IMR-90 (cell line): ENCODE data around the gene PPM1J. TPM values are rescaled to one million over a fixed set of nuclear protein-coding genes. Genes with fewer than 3 reads are reported as not detected.
A peak's percentile ranks its signal among the peaks of the same experiment; 100 is the strongest.

Experiments used
- ATAC-seq: fragments of 200-7000 bp; cut with Tn5 transposase; 2 replicates; pipeline ENCODE4 v1.9.1; 2020; ENCODE audit warnings: low read depth, mild to moderate bottlenecking, moderate library complexity
- BruUV-seq: library from RNA; stranded (reverse); fragments of 400-500 nt; replicated peaks from 2 replicates; lab custom pipeline; 2021; lab: Mats Ljungman, UMichigan
- CTCF ChIA-PET: fragments of 300-600 bp; formaldehyde crosslinking; extraction: SDS; loops from one replicate; lab custom pipeline; 2021; ENCODE audit warnings: antibody characterized with exemption; lab: Yijun Ruan, JAX
- POLR2A ChIA-PET: fragments of 300-600 bp; sonication (Branson Sonifier 250); formaldehyde crosslinking; loops from one replicate; lab custom pipeline; 2022; ENCODE audit warnings: antibody characterized with exemption; ENCODE audit not compliant: unreplicated experiment; lab: Charles Lee
- DNase-seq: peaks from one replicate; pipeline ENCODE4 v3.0.0; 2013
- H2AFZ ChIP-seq: replicated peaks from 2 replicates; pipeline ENCODE3; 2013; ENCODE audit warnings: low read length, mild to moderate bottlenecking; ENCODE audit not compliant: poor library complexity
- H2AK5ac ChIP-seq: 2 replicates; pipeline ENCODE4 v1.6.1; 2013; ENCODE audit warnings: low read depth, low read length, inconsistent platforms
- H2AK9ac ChIP-seq: replicated peaks from 2 replicates; pipeline ENCODE3; 2013; ENCODE audit warnings: mild to moderate bottlenecking, low read depth, low read length, moderate library complexity; ENCODE audit not compliant: poor library complexity
- H2BK120ac ChIP-seq: 2 replicates; pipeline ENCODE4 v1.6.1; 2013; ENCODE audit warnings: low read depth, low read length, inconsistent platforms
- H2BK15ac ChIP-seq: 3 replicates; pipeline ENCODE4 v1.6.1; 2013; ENCODE audit warnings: low read depth, low read length, inconsistent platforms
- H2BK20ac ChIP-seq: 2 replicates; pipeline ENCODE4 v1.6.1; 2013; ENCODE audit warnings: low read depth, mild to moderate bottlenecking, inconsistent platforms, low read length, moderate library complexity
- H2BK5ac ChIP-seq: 2 replicates; pipeline ENCODE4 v1.6.1; 2013; ENCODE audit warnings: mild to moderate bottlenecking, low read depth, low read length, inconsistent platforms; ENCODE audit not compliant: poor library complexity, severe bottlenecking
- H3K14ac ChIP-seq: replicated peaks from 2 replicates; pipeline ENCODE4 v1.6.1; 2013; ENCODE audit warnings: low read depth, low read length, inconsistent platforms
- H3K18ac ChIP-seq: 2 replicates; pipeline ENCODE4 v1.6.1; 2013; ENCODE audit warnings: low read depth, low read length, control low read depth
- H3K23ac ChIP-seq: 2 replicates; pipeline ENCODE4 v1.6.1; 2013; ENCODE audit warnings: low read depth, low read length, inconsistent platforms
- H3K27ac ChIP-seq: 2 replicates; pipeline ENCODE4 v1.5.1; 2013; ENCODE audit warnings: mild to moderate bottlenecking, control low read depth, low read length; ENCODE audit not compliant: insufficient read depth
- H3K27me3 ChIP-seq: 2 replicates; pipeline ENCODE4 v1.6.1; 2013; ENCODE audit warnings: low read length; ENCODE audit not compliant: control insufficient read depth, insufficient read depth
- H3K36me3 ChIP-seq: 2 replicates; pipeline ENCODE4 v1.6.1; 2013; ENCODE audit warnings: low read length, mixed read lengths; ENCODE audit not compliant: control insufficient read depth, insufficient read depth
- H3K4ac ChIP-seq: 2 replicates; pipeline ENCODE4 v1.6.1; 2013; ENCODE audit warnings: low read depth, low read length, inconsistent platforms
- H3K4me1 ChIP-seq: 2 replicates; pipeline ENCODE4 v1.6.1; 2013; ENCODE audit warnings: low read length, mixed read lengths; ENCODE audit not compliant: control insufficient read depth, insufficient read depth
- H3K4me2 ChIP-seq: 2 replicates; pipeline ENCODE4 v1.6.1; 2013; ENCODE audit warnings: low read depth, mild to moderate bottlenecking, control low read depth, low read length, moderate library complexity
- H3K4me3 ChIP-seq: 2 replicates; pipeline ENCODE4 v1.5.1; 2013; ENCODE audit warnings: low read depth, mild to moderate bottlenecking, control low read depth, low read length, moderate library complexity; ENCODE audit not compliant: insufficient read depth
- H3K56ac ChIP-seq: 2 replicates; pipeline ENCODE4 v1.6.1; 2013; ENCODE audit warnings: low read length, inconsistent platforms; ENCODE audit not compliant: insufficient read depth; ENCODE audit errors: extremely low read depth
- H3K79me1 ChIP-seq, 2 experiments: 2 replicates each; pipeline ENCODE4 v1.6.1; 2013; ENCODE audit warnings: low read length in 2 of 2, inconsistent platforms in 1 of 2, low read depth in 1 of 2
- H3K9ac ChIP-seq: 2 replicates; pipeline ENCODE4 v1.6.1; 2013; ENCODE audit warnings: low read depth, low read length, control low read depth
- H3K9me1 ChIP-seq: 2 replicates; pipeline ENCODE4 v1.6.1; 2013; ENCODE audit warnings: low read length, inconsistent platforms; ENCODE audit not compliant: insufficient read depth
- H3K9me3 ChIP-seq: 2 replicates; pipeline ENCODE4 v1.6.1; 2013; ENCODE audit warnings: low read length; ENCODE audit not compliant: control insufficient read depth, insufficient read depth
- H4K20me1 ChIP-seq: 2 replicates; pipeline ENCODE4 v1.6.1; 2013; ENCODE audit warnings: low read length, inconsistent platforms; ENCODE audit not compliant: insufficient read depth
- H4K5ac ChIP-seq: 2 replicates; pipeline ENCODE4 v1.6.1; 2013; ENCODE audit warnings: mild to moderate bottlenecking, low read depth, low read length, control low read depth
- H4K8ac ChIP-seq, 2 experiments: 2 replicates each; pipeline ENCODE4 v1.6.1; 2013; ENCODE audit warnings: low read depth in 2 of 2, low read length in 2 of 2, control low read depth in 1 of 2, inconsistent platforms in 1 of 2
- H4K91ac ChIP-seq: 2 replicates; pipeline ENCODE4 v1.6.1; 2013; ENCODE audit warnings: low read depth, low read length, inconsistent platforms; ENCODE audit not compliant: insufficient read depth
- BHLHE40 ChIP-seq: fragments of 150-350 bp; IDR thresholded peaks from 2 replicates; pipeline ENCODE4 v1.6.1; 2016; ENCODE audit warnings: mild to moderate bottlenecking, low read depth, low read length
- CHD1 ChIP-seq: IDR thresholded peaks from 2 replicates; pipeline ENCODE4 v1.6.1; 2012; ENCODE audit warnings: low read depth, low read length, improper control_type of control experiment
- MAFK ChIP-seq: IDR thresholded peaks from 2 replicates; pipeline ENCODE4 v1.6.1; 2012; ENCODE audit warnings: low read depth, low read length, improper control_type of control experiment
- MAZ ChIP-seq: IDR thresholded peaks from 2 replicates; pipeline ENCODE4 v1.6.1; 2012; ENCODE audit warnings: low read depth, mild to moderate bottlenecking, low read length, improper control_type of control experiment, moderate library complexity, borderline replicate concordance
- MXI1 ChIP-seq: IDR thresholded peaks from 2 replicates; pipeline ENCODE4 v1.6.1; 2012; ENCODE audit warnings: low read depth, mild to moderate bottlenecking, low read length, moderate library complexity, borderline replicate concordance
- POLR2A ChIP-seq: IDR thresholded peaks from 2 replicates; pipeline ENCODE4 v1.6.1; 2012; ENCODE audit warnings: mild to moderate bottlenecking, low read depth, low read length
- RAD21 ChIP-seq: IDR thresholded peaks from 2 replicates; pipeline ENCODE4 v1.6.1; 2012; ENCODE audit warnings: low read length, improper control_type of control experiment
- RFX5 ChIP-seq: IDR thresholded peaks from 2 replicates; pipeline ENCODE4 v1.8.0; 2012; ENCODE audit warnings: low read depth, mild to moderate bottlenecking, low read length, moderate library complexity
- SMC3 ChIP-seq: fragments of 150-350 bp; IDR thresholded peaks from 2 replicates; pipeline ENCODE4 v1.6.1; 2016; ENCODE audit warnings: low read depth, mild to moderate bottlenecking, antibody characterized with exemption, low read length, moderate library complexity
- WGBS, 2 experiments: methylation state at CpG; one replicate each; pipeline versions ENCODE4 v1.1.5 to v1.1.7; 2013; ENCODE audit warnings: missing lambda C conversion rate in 2 of 2; ENCODE audit not compliant: insufficient read length in 1 of 2; ENCODE audit errors: extremely low coverage in 2 of 2; 5-methylcytosine and 5-hydroxymethylcytosine counted together
- dilution Hi-C: fragments of 300-500 bp; cut with HindIII; formaldehyde crosslinking; loops from one replicate; pipeline ENCODE4 v1.14.3; 2018; ENCODE audit warnings: low sequenced_read_pairs; ENCODE audit not compliant: unreplicated experiment
- in situ Hi-C: fragments of 300-500 bp; cut with MboI; formaldehyde crosslinking; loops from 3 replicates; pipeline ENCODE4 v1.14.3; 2019; ENCODE audit warnings: low sequenced_read_pairs, inconsistent platforms, mixed read lengths
- intact Hi-C: fragments of 100-400 bp; cut with micrococcal nuclease; formaldehyde crosslinking; loops from 2 replicates; pipeline ENCODE4 v1.10.0; 2022
- polyA plus RNA-seq, 3 experiments: library from polyadenylated mRNA; depleted of rRNA; stranded (reverse); fragments of >200 nt; gene quantifications; 2 replicates each; pipeline ENCODE4 v1.2.3, GENCODE V29; 2012; ENCODE audit warnings: low replicate concordance in 1 of 3
- total RNA-seq: library from RNA; depleted of rRNA; stranded (reverse); fragments of >200 nt; gene quantifications from 2 replicates; pipeline ENCODE4 v1.2.3, GENCODE V29; 2012
- TF ChIP-seq, protein P1 (sequence below): conservative IDR thresholded peaks from 2 replicates; pipeline ENCODE4 v1.5.1; 2012; ENCODE audit warnings: mild to moderate bottlenecking, low read depth, low read length, improper control_type of control experiment

The PPM1J gene
- total and polyA plus RNA-seq, 2 of the 4 experiments (the other 2 are of a cell fraction) = 1.8 to 2.4 TPM

DNA sequence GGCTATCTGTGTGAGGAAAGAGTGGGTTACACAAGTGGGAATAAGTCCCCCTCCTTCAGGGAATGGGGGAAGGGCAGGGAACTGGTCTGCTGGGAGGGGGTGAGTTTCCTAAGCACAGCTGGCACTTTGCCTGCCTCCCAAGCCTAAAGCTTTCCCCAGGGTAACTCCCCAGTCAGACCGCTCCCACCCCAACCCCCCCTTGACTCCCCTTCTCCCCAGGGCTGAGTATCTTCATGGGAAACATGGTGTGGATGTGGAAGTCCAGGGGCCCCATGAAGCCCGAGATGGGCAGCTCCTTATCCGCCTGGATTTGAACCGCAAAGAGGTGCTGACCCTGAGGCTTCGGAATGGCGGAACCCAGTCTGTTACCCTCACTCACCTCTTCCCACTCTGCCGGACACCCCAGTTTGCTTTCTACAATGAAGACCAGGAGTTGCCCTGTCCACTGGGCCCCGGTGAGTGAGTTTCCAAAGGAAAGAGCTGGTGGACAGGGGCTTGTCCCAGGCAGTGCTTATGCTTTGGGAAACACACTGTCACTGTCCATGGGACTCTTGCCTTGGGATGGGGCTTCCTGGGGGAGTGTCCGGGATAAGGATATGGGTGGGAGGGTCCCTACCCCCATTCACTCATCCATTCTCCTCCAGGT, 25.8 kb downstream of the PPM1J start:
- CTCF ChIA-PET = interaction anchor here (0.9 kb wide), 1 partner anchor 16 kb away, joined by 3 read pairs; no protein-coding TSS in a partner anchor
- no peaks in the 10 kb centered on the region for H3K9me3 ChIP-seq
- no peak overlapping the region for H3K9ac ChIP-seq
- H2BK120ac ChIP-seq = no peak overlapping the region
- no peak for TF ChIP-seq BHLHE40
- no peak for TF ChIP-seq MXI1
- TF ChIP-seq, protein P1, sequence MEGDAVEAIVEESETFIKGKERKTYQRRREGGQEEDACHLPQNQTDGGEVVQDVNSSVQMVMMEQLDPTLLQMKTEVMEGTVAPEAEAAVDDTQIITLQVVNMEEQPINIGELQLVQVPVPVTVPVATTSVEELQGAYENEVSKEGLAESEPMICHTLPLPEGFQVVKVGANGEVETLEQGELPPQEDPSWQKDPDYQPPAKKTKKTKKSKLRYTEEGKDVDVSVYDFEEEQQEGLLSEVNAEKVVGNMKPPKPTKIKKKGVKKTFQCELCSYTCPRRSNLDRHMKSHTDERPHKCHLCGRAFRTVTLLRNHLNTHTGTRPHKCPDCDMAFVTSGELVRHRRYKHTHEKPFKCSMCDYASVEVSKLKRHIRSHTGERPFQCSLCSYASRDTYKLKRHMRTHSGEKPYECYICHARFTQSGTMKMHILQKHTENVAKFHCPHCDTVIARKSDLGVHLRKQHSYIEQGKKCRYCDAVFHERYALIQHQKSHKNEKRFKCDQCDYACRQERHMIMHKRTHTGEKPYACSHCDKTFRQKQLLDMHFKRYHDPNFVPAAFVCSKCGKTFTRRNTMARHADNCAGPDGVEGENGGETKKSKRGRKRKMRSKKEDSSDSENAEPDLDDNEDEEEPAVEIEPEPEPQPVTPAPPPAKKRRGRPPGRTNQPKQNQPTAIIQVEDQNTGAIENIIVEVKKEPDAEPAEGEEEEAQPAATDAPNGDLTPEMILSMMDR = no peak
- no peak for TF ChIP-seq MAFK
- no peak for TF ChIP-seq RFX5
- TF ChIP-seq CHD1 = no peak
- TF ChIP-seq POLR2A = no peak
- TF ChIP-seq RAD21 = no peak
- no peak for TF ChIP-seq SMC3
- no peak for TF ChIP-seq MAZ
- H3K4me3 ChIP-seq = no peak overlapping the region
- H3K9me1 ChIP-seq = peaks cover 17% of the 10 kb centered on the region
- H3K56ac ChIP-seq = no peak overlapping the region
- H3K4me2 ChIP-seq = no peak overlapping the region
- H3K79me1 ChIP-seq = peaks cover 13 to 53% of the 10 kb centered on the region in 2 experiments
- no peak overlapping the region for H4K91ac ChIP-seq
- no peak overlapping the region for H2AK9ac ChIP-seq
- no peaks in the 10 kb centered on the region for H3K27me3 ChIP-seq
- H3K36me3 ChIP-seq = peaks cover 38% of the 10 kb centered on the region
- no peak overlapping the region for H2AFZ ChIP-seq
- no peak overlapping the region for H3K14ac ChIP-seq
- H3K27ac ChIP-seq = no peak overlapping the region
- no peak overlapping the region for H4K5ac ChIP-seq
- H4K8ac ChIP-seq = no peak overlapping the region
- no peak overlapping the region for H2BK5ac ChIP-seq
- no peak overlapping the region for H3K18ac ChIP-seq
- intact Hi-C loops = no loop called here
- peaks cover 12% of the 10 kb centered on the region; the same call in 1 of the 2 replicates for H4K20me1 ChIP-seq
- BruUV-seq = TSS peak; percentile 36
- no peaks in the 10 kb centered on the region; the same call in none of the 2 replicates for H3K4me1 ChIP-seq
- WGBS, 2 experiments = no CpG with 5 or more reads among the region's 9 CpGs
- DNase-seq = no peak
- H3K23ac ChIP-seq = no peak overlapping the region
- in situ Hi-C loops = no loop called here
- H2BK15ac ChIP-seq = no peak overlapping the region
- no peak for ATAC-seq
- H3K4ac ChIP-seq = no peak overlapping the region
- dilution Hi-C loops = no loop called here
- no peak overlapping the region for H2BK20ac ChIP-seq
- no peak overlapping the region for H2AK5ac ChIP-seq
- POLR2A ChIA-PET = no interaction called here
